SK-N-SH treated with all-trans-retinoic acid at 6 μM for 48 hours (cell line): Measurements from ENCODE around the gene PYY.

Source experiments
- ATAC-seq: fragments of 200-7000 bp; cut with Tn5 transposase; 3 replicates; pipeline ENCODE4 v1.9.1; 2020; ENCODE audit warnings: mild to moderate bottlenecking, moderate library complexity
- ARNTL ChIP-seq: fragments of 450-650 bp; formaldehyde crosslinking; IDR thresholded peaks from 2 replicates; pipeline ENCODE4 v1.5.0; 2020; ENCODE audit warnings: low read depth, mild to moderate bottlenecking, moderate library complexity, borderline replicate concordance
- BACH2 ChIP-seq: fragments of 250-450 bp; sonication (Bioruptor Pico); IDR thresholded peaks from 2 replicates; pipeline ENCODE4 v1.9.0; 2021; ENCODE audit warnings: mild to moderate bottlenecking, borderline replicate concordance
- CSDC2 ChIP-seq: fragments of 250-450 bp; sonication (Bioruptor Pico); IDR thresholded peaks from 2 replicates; pipeline ENCODE4 v1.5.0; 2020; ENCODE audit warnings: mild to moderate bottlenecking, moderate library complexity
- ESRRG ChIP-seq: fragments of 250-450 bp; sonication (Bioruptor Pico); IDR thresholded peaks from 2 replicates; pipeline ENCODE4 v1.6.1; 2021; ENCODE audit warnings: mild to moderate bottlenecking
- GLIS3 ChIP-seq: fragments of 250-450 bp; sonication (Bioruptor Pico); IDR thresholded peaks from 2 replicates; pipeline ENCODE4 v1.5.0; 2020; ENCODE audit warnings: mild to moderate bottlenecking, moderate library complexity
- ISL1 ChIP-seq: fragments of 250-450 bp; sonication (Bioruptor Pico); IDR thresholded peaks from 2 replicates; pipeline ENCODE4 v2.1.2; 2022; ENCODE audit warnings: mild to moderate bottlenecking, moderate library complexity
- OSR1 ChIP-seq: fragments of 250-450 bp; sonication (Bioruptor Pico); IDR thresholded peaks from 2 replicates; pipeline ENCODE4 v1.8.0; 2022; ENCODE audit warnings: moderate library complexity, mild to moderate bottlenecking, inconsistent platforms
- PATZ1 ChIP-seq: fragments of 250-450 bp; sonication (Bioruptor Pico); IDR thresholded peaks from 2 replicates; pipeline ENCODE4 v1.8.0; 2020; ENCODE audit warnings: mild to moderate bottlenecking, moderate library complexity, borderline replicate concordance
- PPARA ChIP-seq: fragments of 250-450 bp; sonication (Bioruptor Pico); IDR thresholded peaks from 2 replicates; pipeline ENCODE4 v1.5.0; 2020; ENCODE audit warnings: mild to moderate bottlenecking, borderline replicate concordance
- RARB ChIP-seq: fragments of 250-450 bp; sonication (Bioruptor Pico); IDR thresholded peaks from 2 replicates; pipeline ENCODE4 v1.8.0; 2021; ENCODE audit warnings: mild to moderate bottlenecking, moderate library complexity
- TCF4 ChIP-seq: fragments of 250-450 bp; sonication (Bioruptor Pico); IDR thresholded peaks from 2 replicates; pipeline ENCODE4 v1.8.0; 2021; ENCODE audit warnings: mild to moderate bottlenecking, moderate library complexity, borderline replicate concordance
- TOX ChIP-seq: fragments of 250-450 bp; sonication (Bioruptor Pico); IDR thresholded peaks from 2 replicates; pipeline ENCODE4 v1.8.0; 2021; ENCODE audit warnings: mild to moderate bottlenecking, moderate library complexity, borderline replicate concordance
- TSHZ2 ChIP-seq: fragments of 250-450 bp; sonication (Bioruptor Pico); IDR thresholded peaks from 2 replicates; pipeline ENCODE4 v1.5.0; 2020; ENCODE audit warnings: mild to moderate bottlenecking, moderate library complexity
- ZC3H10 ChIP-seq: fragments of 250-450 bp; sonication (Bioruptor Pico); IDR thresholded peaks from 2 replicates; pipeline ENCODE4 v1.5.1; 2021; ENCODE audit warnings: mild to moderate bottlenecking, moderate library complexity
- ZFP3 ChIP-seq: fragments of 250-450 bp; sonication (Bioruptor Pico); IDR thresholded peaks from 2 replicates; pipeline ENCODE4 v1.5.0; 2020; ENCODE audit warnings: mild to moderate bottlenecking, moderate library complexity
- ZFP30 ChIP-seq: fragments of 450-650 bp; formaldehyde crosslinking; IDR thresholded peaks from 2 replicates; pipeline ENCODE4 v1.5.0; 2022; ENCODE audit warnings: mild to moderate bottlenecking, moderate library complexity
- ZNF565 ChIP-seq: fragments of 450-650 bp; formaldehyde crosslinking; conservative IDR thresholded peaks from 2 replicates; pipeline ENCODE4 v1.5.0; 2020; ENCODE audit warnings: low read depth, mild to moderate bottlenecking, moderate library complexity
- ZNF8 ChIP-seq: fragments of 450-650 bp; formaldehyde crosslinking; IDR thresholded peaks from 2 replicates; pipeline ENCODE4 v1.5.0; 2020; ENCODE audit warnings: mild to moderate bottlenecking, moderate library complexity
- TF ChIP-seq, protein P1 (sequence below): fragments of 250-450 bp; sonication (Bioruptor Pico); IDR thresholded peaks from 2 replicates; pipeline ENCODE4 v1.5.1; 2020; ENCODE audit warnings: low read depth, mild to moderate bottlenecking, moderate library complexity
- TF ChIP-seq, protein P2 (sequence below): fragments of 250-450 bp; sonication (Bioruptor Pico); IDR thresholded peaks from 2 replicates; pipeline ENCODE4 v1.5.1; 2021; ENCODE audit warnings: mild to moderate bottlenecking, moderate library complexity
- TF ChIP-seq, protein P3 (sequence below): fragments of 250-450 bp; sonication (Bioruptor Pico); IDR thresholded peaks from 2 replicates; pipeline ENCODE4 v1.8.0; 2021; ENCODE audit warnings: low read depth, mild to moderate bottlenecking, moderate library complexity, borderline replicate concordance

Gene PYY

DNA sequence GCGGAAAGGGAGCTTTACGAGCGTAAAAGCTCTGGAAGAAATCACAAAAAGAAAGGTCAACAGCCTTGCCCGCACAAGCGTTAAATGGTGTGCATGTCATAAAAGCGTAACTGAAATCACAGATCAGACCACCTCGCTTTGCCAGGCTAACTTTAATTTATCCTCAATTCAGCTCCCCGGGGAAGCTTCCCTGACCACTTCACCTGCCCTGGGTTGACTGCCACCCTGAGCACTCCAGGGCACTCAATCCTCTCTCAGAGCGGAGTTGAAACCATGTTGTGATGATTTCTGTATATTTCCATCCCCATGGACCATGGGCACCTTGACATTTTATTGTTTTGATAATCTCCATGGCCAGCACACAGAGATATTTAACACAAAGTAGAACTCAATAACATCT lies 34.6 kb upstream of the PYY start:
- no peak for TF ChIP-seq GLIS3 (CRISPR knock-in tag)
- TF ChIP-seq ZC3H10: no peak
- no peak for TF ChIP-seq PPARA (CRISPR knock-in tag)
- TF ChIP-seq BACH2: no peak
- TF ChIP-seq ZFP30 (CRISPR knock-in tag): no peak
- TF ChIP-seq CSDC2 (CRISPR knock-in tag): no peak
- no peak for TF ChIP-seq OSR1 (CRISPR knock-in tag)
- TF ChIP-seq, protein P1, sequence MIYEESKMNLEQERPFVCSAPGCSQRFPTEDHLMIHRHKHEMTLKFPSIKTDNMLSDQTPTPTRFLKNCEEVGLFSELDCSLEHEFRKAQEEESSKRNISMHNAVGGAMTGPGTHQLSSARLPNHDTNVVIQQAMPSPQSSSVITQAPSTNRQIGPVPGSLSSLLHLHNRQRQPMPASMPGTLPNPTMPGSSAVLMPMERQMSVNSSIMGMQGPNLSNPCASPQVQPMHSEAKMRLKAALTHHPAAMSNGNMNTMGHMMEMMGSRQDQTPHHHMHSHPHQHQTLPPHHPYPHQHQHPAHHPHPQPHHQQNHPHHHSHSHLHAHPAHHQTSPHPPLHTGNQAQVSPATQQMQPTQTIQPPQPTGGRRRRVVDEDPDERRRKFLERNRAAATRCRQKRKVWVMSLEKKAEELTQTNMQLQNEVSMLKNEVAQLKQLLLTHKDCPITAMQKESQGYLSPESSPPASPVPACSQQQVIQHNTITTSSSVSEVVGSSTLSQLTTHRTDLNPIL (CRISPR knock-in tag): no peak
- TF ChIP-seq TOX (CRISPR knock-in tag): no peak
- TF ChIP-seq TSHZ2: no peak
- TF ChIP-seq RARB (CRISPR knock-in tag): no peak
- no peak for TF ChIP-seq ZNF565
- TF ChIP-seq TCF4 (CRISPR knock-in tag): no peak
- TF ChIP-seq, protein P2, sequence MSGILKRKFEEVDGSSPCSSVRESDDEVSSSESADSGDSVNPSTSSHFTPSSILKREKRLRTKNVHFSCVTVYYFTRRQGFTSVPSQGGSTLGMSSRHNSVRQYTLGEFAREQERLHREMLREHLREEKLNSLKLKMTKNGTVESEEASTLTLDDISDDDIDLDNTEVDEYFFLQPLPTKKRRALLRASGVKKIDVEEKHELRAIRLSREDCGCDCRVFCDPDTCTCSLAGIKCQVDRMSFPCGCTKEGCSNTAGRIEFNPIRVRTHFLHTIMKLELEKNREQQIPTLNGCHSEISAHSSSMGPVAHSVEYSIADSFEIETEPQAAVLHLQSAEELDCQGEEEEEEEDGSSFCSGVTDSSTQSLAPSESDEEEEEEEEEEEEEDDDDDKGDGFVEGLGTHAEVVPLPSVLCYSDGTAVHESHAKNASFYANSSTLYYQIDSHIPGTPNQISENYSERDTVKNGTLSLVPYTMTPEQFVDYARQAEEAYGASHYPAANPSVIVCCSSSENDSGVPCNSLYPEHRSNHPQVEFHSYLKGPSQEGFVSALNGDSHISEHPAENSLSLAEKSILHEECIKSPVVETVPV (CRISPR knock-in tag): no peak
- TF ChIP-seq PATZ1 (CRISPR knock-in tag): no peak
- TF ChIP-seq, protein P3, sequence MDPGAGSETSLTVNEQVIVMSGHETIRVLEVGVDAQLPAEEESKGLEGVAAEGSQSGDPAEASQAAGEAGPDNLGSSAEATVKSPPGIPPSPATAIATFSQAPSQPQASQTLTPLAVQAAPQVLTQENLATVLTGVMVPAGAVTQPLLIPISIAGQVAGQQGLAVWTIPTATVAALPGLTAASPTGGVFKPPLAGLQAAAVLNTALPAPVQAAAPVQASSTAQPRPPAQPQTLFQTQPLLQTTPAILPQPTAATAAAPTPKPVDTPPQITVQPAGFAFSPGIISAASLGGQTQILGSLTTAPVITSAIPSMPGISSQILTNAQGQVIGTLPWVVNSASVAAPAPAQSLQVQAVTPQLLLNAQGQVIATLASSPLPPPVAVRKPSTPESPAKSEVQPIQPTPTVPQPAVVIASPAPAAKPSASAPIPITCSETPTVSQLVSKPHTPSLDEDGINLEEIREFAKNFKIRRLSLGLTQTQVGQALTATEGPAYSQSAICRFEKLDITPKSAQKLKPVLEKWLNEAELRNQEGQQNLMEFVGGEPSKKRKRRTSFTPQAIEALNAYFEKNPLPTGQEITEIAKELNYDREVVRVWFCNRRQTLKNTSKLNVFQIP (CRISPR knock-in tag): no peak
- TF ChIP-seq ESRRG (CRISPR knock-in tag): no peak
- no peak for TF ChIP-seq ZFP3
- no peak for TF ChIP-seq ARNTL (CRISPR knock-in tag)
- no peak for ATAC-seq

GRCh38 chr17:43987131-43988021 lies 33.6 kb upstream of the PYY start:
- no peak for ATAC-seq
- TF ChIP-seq PPARA (CRISPR knock-in tag): no peak
- TF ChIP-seq TSHZ2: no peak
- TF ChIP-seq, protein P3 (CRISPR knock-in tag): no peak
- TF ChIP-seq, protein P2 (CRISPR knock-in tag): no peak
- no peak for TF ChIP-seq ESRRG (CRISPR knock-in tag)
- no peak for TF ChIP-seq ISL1 (CRISPR knock-in tag)
- no peak for TF ChIP-seq ZNF8 (CRISPR knock-in tag)
- TF ChIP-seq TCF4 (CRISPR knock-in tag): no peak
- no peak for TF ChIP-seq RARB (CRISPR knock-in tag)
- TF ChIP-seq, protein P1 (CRISPR knock-in tag): no peak
- TF ChIP-seq, all 23 proteins: peak for 0
